ENCODE data around the gene MAST4. TPM values are rescaled to one million over a fixed set of nuclear protein-coding genes. Genes with fewer than 3 reads are reported as not detected.

The MAST4 gene
- total RNA-seq, 1 donor from 2014 or later: 10.5 TPM

- TF ChIP-seq CTCF (IDR thresholded peaks at IDR 0.05): no peak
- H3K27me3 Mint-ChIP-seq (ENCODE audit: unreplicated experiment): peaks cover 9% of the 10 kb centered on the region
- H3K4me1 Mint-ChIP-seq (ENCODE audit: unreplicated experiment): no peaks in the 10 kb centered on the region
Observed at GRCh38 chr5:66659780-66660179, 63.6 kb downstream of the MAST4 start.

GRCh38 chr5:66660396-66660795, 64.2 kb downstream of the MAST4 start:
- Mint-ChIP-seq H3K9me3 (ENCODE audit: unreplicated experiment) (no peaks in the 10 kb centered on the region), H3K27me3 (ENCODE audit: unreplicated experiment) (peaks cover 10% of the 10 kb centered on the region), H3K4me3 (ENCODE audit: unreplicated experiment) (no peak overlapping the region), H3K4me1 (ENCODE audit: unreplicated experiment) (no peaks in the 10 kb centered on the region), H3K27ac (ENCODE audit: unreplicated experiment) (no peak overlapping the region), H3K36me3 (ENCODE audit: unreplicated experiment) (no peaks in the 10 kb centered on the region)
- no peak for DNase-seq (ENCODE audit: extremely low spot score, unreplicated experiment)
- no peak for TF ChIP-seq CTCF (IDR thresholded peaks at IDR 0.05)

More at GRCh38 chr5:66659780-66660179, 63.6 kb downstream of the MAST4 start:
- Mint-ChIP-seq H3K27ac (ENCODE audit: unreplicated experiment) (no peak overlapping the region), H3K4me3 (ENCODE audit: unreplicated experiment) (no peak overlapping the region), H3K9me3 (ENCODE audit: unreplicated experiment) (no peaks in the 10 kb centered on the region), H3K36me3 (ENCODE audit: unreplicated experiment) (no peaks in the 10 kb centered on the region)
- DNase-seq (ENCODE audit: extremely low spot score, unreplicated experiment): no peak

- no peaks in the 10 kb centered on the region for H3K9me3 Mint-ChIP-seq (ENCODE audit: unreplicated experiment)
- TF ChIP-seq CTCF (IDR thresholded peaks at IDR 0.05): no peak
- H3K4me3 Mint-ChIP-seq (ENCODE audit: unreplicated experiment): no peak overlapping the region
- H3K4me1 Mint-ChIP-seq (ENCODE audit: unreplicated experiment): no peaks in the 10 kb centered on the region
- H3K36me3 Mint-ChIP-seq (ENCODE audit: unreplicated experiment): no peaks in the 10 kb centered on the region
- peaks cover 10% of the 10 kb centered on the region for H3K27me3 Mint-ChIP-seq (ENCODE audit: unreplicated experiment)
- no peak overlapping the region for H3K27ac Mint-ChIP-seq (ENCODE audit: unreplicated experiment)
- DNase-seq (ENCODE audit: extremely low spot score, unreplicated experiment): no peak
Observed at GRCh38 chr5:66661149-66661548, 65.0 kb downstream of the MAST4 start.

- no peak overlapping the region for H3K4me3 Mint-ChIP-seq (ENCODE audit: unreplicated experiment)
- no peaks in the 10 kb centered on the region for H3K4me1 Mint-ChIP-seq (ENCODE audit: unreplicated experiment)
- peaks cover 19% of the 10 kb centered on the region for H3K27me3 Mint-ChIP-seq (ENCODE audit: unreplicated experiment)
- H3K27ac Mint-ChIP-seq (ENCODE audit: unreplicated experiment): no peak overlapping the region
- no peaks in the 10 kb centered on the region for H3K9me3 Mint-ChIP-seq (ENCODE audit: unreplicated experiment)
- TF ChIP-seq CTCF (IDR thresholded peaks at IDR 0.05): no peak
- no peak for DNase-seq (ENCODE audit: extremely low spot score, unreplicated experiment)
- H3K36me3 Mint-ChIP-seq (ENCODE audit: unreplicated experiment): no peaks in the 10 kb centered on the region
Observed at GRCh38 chr5:66666778-66667177, 70.6 kb downstream of the MAST4 start.

- Mint-ChIP-seq H3K9me3 (ENCODE audit: unreplicated experiment) (no peaks in the 10 kb centered on the region), H3K4me1 (ENCODE audit: unreplicated experiment) (no peaks in the 10 kb centered on the region), H3K36me3 (ENCODE audit: unreplicated experiment) (no peaks in the 10 kb centered on the region), H3K4me3 (ENCODE audit: unreplicated experiment) (no peak overlapping the region), H3K27ac (ENCODE audit: unreplicated experiment) (no peak overlapping the region), H3K27me3 (ENCODE audit: unreplicated experiment) (peaks cover 19% of the 10 kb centered on the region)
- no peak for DNase-seq (ENCODE audit: extremely low spot score, unreplicated experiment)
- TF ChIP-seq CTCF (IDR thresholded peaks at IDR 0.05): no peak
Observed at GRCh38 chr5:66669086-66669861, 73.1 kb downstream of the MAST4 start.

Data from osteocyte (in vitro differentiated cells).